Lung microvascular endothelial cell (primary cell): ENCODE data around the gene PNPLA1. TPM values are rescaled to one million over a fixed set of nuclear protein-coding genes. Genes with fewer than 3 reads are reported as not detected.
A peak's percentile ranks its signal among the peaks of the same experiment; 100 is the strongest.

ENCODE experiments used
- DNase-seq, 2 donors: peaks; one replicate each; pipeline versions ENCODE4 v3.0.0 to v3.0.0-alpha.2; 2010; ENCODE audit warnings: low read depth in 2 of 2
- total RNA-seq: library from RNA; depleted of rRNA; stranded (reverse); fragments of >200 nt; gene quantifications from 2 replicates; pipeline ENCODE4 v1.2.1, GENCODE V29; 2014

The PNPLA1 gene
- total RNA-seq, 1 donor from 2014 or later = not detected

DNA sequence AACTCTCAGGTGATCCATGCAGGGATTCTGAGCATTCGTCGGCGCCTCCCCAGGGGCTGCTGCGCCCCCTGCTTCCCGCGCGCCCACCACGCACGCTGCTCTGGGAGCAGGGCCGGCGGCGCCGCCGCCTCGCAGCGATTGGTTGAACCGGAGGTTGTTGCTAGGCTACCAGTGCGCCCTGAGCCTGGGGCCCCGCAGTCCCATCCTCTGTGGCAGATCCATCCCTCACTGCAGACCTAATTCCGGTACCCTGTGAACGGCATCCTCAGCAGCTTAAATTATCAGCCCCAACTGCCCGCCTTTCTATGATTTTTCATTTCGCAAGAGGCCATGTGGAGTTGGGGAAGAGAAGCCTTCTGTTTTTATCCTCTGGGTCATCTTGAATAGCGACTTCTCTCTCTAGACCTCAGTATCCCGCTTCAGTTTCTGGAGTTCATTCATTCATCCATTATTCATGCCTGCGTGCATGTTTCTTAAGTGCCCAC is 15.4 kb downstream of the PNPLA1 start:
- no peak for DNase-seq

DNA sequence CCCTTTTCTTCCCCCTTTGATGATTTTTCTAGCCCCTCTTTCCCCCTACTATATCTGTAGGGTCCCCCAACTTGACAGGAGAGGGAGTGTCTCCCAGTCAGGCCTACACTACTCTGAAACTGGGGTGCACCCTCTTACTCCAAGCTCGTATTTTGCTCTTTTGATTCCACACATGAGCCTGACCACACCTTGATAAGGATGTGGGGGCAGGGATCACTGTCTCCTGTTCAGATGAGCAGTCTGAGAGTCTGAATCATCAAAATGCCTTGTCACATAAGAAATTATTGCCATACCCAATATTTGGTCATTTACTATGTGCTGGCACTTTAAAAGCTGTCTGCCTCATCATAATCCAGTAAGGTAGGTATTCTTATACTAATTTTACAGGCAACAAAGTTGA is 15.9 kb downstream of the PNPLA1 start:
- no peak for DNase-seq

DNA sequence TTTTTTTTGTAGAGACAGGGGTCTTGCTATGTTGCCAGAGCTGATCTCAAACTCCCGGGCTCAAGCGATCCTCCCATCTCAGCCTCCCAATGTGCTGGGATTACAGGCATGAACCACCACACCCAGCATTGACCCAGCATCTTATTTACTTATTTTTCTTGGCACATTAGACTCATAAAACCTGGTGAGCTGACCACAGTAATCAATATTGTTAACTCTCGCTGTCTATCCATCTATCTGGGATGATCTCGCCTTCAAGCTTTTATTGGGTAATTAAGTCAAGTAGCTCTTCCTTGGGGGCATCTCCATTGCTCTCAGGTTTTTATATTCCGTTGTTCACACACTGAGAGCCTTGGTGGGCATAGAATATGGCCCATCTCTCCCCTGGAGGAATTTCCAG is 17.0 kb downstream of the PNPLA1 start:
- no peak for DNase-seq

DNA sequence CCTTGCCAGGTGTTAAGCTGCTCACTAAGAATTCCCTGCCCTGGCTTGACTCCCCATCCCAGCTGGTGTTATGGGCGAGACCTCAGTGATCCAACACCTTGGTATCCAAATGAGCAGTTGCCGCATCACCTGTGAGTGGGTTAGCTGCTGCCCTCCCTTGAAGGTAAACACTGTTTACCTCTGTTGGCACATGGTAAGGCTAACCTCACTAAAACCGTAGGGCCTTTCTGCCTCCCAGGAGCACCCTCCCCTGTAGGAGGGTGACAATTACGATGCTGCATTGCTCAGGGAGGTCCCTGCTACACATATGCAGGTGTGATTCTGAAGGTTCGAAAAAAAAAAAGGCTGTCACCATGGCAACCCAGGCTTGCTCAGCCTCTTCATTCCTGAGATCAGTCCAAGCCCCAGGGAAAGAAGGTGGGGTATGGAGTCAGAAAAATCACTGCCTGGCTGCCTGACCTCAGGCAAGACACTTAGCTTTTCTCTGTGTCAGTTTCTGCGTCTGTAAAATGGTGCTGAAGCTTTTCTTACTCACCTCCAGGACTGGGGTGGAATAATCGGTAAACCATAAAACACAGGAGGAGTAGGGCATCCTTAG is 19.5 kb downstream of the PNPLA1 start:
- DNase-seq = no peak

DNA sequence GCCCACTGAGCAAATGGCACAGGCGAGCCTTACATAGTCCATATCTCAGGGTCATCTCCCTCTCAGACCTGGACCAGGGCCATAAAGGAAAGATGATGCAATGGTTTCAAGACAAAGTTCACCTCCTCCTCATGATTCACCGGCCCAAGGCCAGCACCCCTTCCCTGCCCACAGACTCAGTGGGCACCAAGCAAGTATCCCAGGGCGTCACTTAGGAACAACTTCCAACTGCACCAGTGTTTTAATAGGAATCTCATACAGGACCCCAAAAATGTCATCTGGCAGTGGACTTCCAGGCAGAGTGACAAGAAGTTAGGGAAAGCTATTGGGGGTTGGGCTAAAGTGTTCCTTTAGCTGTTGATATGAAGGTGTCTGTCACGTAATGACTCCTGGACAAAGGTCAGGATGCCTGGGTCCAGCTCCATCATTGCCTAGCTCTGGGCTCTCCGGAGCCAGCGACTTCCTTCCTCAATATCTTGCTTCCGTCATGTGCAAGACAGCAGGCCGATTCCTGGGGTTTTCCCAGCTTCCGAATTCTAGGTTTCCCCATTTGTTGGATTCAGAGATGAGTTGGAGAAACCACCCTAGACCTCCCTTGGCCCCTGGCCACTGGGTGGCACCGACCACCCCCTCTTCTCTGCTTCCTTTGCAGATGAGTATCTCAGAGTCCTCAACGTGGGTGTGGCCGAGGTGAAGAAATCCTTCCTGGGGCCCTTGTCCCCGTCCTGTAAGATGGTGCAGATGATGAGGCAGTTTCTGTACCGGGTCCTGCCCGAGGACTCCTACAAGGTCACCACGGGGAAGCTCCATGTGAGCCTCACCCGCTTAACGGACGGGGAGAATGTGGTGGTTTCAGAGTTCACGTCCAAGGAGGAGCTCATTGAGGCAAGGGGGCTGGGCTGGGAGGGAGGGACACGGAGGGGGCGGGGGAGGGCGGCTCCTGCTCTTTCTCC is 21.1 kb downstream of the PNPLA1 start:
- peak in 1 of 2 donors; percentile 72 for DNase-seq

DNA sequence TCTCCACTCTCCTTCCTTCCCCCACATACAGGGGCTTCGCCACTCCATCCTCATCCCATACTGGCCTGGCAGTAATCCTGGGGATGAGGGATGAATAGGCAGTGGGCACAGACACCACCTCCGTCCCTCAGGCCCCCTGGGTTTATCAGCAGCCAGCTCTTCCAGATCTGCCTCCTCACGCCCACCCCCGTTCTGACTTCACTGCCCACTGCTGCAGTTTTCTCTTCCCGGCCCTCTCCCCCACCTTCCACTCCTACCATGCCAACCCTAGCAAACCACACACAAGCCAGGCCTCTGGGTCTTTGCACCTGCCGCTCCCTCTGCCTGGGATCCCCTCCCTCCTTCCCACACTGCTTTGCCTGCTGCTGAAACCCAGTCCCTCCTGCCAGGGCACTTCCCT is 22.3 kb downstream of the PNPLA1 start:
- DNase-seq = no peak

DNA sequence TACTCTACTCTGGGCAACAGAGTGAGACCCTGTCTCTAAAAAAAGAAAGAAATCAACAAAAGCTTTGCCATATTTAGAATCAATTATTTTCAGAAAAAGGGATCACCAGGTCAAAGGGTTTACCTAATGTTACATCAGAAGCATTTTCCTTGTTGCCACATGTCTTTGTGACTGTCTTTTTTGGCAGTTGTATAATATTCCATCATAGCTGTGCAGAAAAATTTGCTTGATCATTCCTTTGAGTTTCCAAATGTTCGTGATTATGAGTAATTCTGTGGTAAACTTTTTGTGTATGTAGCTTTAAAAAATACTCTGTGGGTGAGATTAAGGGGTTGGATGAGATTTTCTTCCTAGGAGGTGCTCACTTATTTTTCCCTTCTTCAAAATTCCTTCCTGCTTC is 26.4 kb downstream of the PNPLA1 start:
- no peak for DNase-seq

DNA sequence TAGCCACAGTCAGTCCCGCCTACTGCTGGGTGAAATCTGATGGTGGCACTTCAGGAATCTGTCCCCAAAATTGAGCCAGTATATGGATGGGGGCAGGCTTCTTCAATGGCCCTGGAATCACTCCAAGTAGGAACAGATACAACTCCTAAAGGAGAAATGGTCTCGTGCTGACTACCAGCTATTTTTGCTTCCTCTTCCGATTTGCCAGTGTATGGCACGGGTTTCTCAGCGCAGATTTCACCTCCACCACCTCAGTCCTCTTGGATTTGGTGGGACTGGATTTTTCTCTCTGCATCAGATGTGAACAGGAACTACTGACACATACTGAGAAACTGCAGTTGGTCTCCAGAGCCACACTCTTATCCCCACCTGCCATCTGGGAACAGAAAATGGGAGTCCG is 27.2 kb downstream of the PNPLA1 start:
- no peak for DNase-seq

DNA sequence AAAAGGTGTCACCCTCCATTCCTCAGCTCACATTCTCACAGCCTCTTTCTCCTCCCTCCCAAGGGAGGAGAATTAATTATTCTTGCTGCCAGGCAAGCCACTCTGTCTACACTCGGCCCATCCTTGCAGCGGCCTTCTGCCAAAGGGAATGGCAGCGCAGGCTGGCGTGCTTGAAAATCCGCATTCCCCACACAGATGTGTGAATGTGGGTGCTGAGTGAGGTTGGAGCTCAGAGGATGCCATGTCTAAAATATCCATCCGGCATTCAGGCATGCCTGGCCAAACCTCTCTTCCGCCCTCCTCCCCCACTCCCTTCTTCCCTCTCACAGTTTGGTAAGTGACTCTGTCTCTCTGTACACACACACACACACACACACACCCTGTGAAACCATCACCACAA is 27.7 kb downstream of the PNPLA1 start:
- DNase-seq = no peak

DNA sequence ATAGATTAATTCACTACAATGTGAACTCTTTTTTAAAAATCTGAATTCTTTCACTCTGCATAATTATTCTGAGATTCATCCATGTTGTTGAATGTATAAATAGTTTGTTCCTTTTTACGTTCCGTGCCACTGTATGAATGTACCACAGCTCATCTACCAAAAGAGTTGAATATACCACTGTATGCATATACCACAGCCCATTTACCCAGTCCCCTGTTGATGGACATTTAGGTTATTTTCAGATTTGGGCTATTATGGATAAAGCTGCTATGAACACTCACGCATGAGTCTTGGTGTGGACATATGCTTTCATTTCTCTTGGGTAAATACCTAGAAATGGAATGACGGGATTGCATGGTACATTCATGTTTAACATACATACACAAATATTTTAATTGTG is 28.2 kb downstream of the PNPLA1 start:
- no peak for DNase-seq

DNA sequence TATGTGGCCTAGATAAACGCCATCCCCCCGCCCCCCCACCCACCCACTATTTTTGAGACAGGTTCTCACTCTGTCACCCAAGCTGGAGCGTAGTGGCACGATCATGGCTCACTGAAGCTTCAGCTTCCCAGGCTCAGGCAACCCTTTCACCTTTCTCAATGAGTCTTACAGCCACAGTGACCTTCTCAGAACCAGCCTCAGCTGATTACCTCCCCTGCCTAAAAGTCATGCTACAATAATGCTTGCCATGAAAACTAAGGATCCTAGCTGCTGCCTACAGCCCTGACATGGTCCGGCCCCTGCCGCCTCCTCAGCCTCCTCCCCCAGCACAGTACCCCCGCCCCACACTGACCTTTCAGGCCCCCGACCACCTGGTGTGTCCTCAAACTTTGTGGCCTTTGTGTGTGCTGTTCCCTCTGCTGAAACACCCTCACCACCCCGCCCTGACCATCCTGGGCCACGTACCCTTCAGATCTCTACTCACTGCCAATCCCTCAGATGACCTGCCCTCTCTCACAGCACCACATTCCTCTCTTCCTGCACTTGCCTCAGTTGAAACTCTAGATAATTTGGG is 31.3 kb downstream of the PNPLA1 start:
- no peak for DNase-seq

DNA sequence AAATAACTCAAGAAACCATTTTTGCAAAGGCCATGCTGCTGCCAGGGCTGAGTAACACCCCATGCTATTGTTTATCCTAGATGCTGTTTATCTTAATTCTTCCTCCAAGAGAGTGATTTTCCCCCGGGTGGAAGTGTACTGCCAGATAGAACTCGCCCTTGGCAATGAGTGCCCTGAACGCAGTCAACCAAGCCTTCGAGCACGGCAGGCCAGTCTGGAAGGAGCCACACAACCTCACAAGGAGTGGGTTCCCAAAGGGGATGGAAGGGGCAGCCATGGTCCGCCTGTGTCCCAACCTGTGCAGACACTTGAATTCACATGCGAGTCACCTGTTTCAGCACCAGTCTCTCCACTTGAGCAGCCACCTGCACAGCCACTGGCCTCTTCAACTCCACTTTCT is 31.9 kb downstream of the PNPLA1 start:
- peak in 1 of 2 donors; percentile 45 for DNase-seq

DNA sequence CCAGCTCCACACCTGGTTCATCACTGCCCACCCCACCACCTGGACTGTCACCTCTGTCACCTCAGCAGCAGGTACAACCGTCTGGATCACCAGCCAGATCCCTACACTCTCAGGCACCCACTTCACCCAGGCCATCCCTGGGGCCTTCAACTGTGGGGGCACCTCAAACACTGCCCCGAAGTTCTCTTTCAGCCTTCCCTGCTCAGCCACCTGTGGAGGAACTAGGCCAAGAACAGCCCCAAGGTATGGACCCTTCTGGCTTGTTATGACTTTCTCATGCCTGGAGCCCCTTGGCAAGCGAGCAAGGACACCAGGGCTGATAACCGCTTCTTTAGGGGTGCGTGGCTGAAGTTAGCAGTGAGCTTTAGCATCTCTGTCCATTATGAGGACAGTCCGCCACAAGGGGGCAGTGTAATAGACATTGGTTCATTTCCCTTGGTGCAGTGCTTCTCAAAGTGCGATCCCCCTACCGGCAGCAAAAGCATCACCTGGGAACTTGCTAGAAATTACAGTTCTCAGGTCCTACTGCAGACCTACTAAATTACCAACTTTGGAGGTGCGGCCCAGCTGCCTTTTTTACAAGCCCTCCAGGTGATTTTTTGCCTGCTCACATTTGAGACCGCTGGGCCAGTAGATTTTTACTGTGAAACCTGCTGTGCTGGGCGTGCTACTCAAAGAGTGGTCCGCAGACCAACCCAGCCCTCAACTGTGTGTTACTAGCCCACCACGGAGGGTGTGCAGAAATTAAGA is 32.5 kb downstream of the PNPLA1 start:
- DNase-seq = peak; percentile 91 to 94

DNA sequence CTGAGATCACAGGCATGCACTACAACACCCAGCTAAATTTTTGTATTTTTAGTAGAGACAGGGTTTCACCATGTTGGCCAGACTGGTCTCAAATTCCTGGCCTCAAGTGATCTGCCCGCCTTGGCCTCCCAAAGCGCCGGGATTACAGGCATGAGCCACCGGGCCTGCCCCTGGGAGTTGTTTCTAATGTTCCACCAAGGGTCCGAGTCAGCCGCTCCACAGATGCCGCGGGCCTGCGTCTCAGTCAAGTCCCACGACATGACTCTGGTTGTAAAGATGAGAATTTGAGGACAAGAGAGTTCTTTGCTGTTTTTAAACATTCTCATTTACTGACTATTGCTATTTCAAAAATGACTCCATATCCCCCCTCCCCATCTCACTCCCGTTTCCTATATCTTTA is 36.0 kb downstream of the PNPLA1 start:
- no peak for DNase-seq

DNA sequence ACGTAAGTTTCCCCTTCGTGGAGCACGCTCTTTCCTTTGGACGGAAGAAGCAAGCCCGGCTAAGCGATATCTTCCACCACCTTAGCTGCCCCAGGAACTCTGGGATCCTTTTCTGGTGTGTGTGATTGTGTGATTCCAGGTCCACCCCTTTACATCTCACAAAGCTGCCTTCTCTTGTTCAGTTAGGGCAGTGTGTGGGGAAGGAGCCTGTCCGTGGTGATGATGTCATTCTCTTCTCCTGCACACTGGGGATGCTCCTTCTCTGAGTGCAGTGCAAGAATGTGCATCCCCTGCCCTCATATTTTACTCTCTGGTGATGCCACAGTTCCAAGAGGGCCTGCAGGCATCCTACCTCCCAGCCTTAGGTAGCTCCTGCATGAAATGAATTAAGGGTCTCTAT is 36.5 kb downstream of the PNPLA1 start:
- no peak for DNase-seq

DNA sequence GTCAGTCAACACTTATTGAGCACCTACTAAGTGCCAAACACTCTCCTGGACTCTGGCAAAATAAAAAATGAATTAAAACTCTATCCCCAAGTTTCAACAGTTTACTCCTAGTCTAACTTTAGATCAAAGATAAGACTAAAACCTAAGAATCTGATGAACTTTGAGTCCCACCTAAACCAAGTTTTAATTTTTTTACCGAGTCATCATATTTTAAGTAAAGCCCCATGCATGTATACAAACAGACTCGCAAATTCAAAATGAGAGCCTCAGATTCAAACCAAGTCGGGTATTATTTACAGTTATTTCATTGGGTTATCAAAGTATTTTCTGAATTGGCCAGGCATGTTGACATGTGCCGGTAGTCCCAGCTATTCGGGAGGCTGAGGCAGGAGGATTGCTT is 38.7 kb downstream of the PNPLA1 start:
- DNase-seq = no peak

DNA sequence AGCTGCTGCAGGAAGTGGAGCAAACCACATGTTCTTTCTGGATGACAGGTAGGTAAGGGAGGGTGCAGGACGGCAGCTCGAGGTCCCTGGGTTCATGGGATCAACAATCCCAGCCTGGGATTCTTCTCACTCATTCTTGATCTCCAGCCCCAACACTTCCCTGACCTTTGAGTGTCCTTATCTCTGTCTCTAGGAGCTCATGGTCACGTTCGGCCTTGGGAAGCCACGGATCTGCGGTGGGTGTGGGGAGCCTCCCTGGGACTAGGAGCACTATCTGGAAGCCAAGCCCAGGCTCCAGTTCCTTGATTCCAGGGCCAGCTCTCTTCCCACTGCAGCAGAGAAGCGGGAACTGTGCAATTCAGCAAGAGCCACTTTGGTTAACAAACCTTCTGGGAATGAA is 39.3 kb downstream of the PNPLA1 start:
- DNase-seq = no peak

DNA sequence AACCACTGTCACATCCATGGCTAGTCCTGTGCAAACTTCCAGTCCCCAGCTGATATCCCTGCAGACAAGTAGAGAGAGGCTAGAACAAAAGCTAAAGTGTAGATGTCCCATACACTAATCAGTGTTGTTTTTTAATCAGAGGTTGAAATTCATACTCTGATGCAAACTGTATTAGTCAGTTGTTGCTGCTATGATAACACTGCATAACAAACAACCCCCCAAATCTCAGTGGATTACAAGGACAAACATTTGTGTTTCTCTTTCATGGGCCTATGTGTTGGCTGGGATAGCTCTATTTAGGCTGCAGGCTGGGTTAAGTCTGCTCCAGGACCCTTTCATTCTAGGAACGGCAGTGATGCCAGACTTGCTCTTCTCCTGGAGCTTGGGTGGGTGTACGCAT is 40.0 kb downstream of the PNPLA1 start:
- DNase-seq = no peak

DNA sequence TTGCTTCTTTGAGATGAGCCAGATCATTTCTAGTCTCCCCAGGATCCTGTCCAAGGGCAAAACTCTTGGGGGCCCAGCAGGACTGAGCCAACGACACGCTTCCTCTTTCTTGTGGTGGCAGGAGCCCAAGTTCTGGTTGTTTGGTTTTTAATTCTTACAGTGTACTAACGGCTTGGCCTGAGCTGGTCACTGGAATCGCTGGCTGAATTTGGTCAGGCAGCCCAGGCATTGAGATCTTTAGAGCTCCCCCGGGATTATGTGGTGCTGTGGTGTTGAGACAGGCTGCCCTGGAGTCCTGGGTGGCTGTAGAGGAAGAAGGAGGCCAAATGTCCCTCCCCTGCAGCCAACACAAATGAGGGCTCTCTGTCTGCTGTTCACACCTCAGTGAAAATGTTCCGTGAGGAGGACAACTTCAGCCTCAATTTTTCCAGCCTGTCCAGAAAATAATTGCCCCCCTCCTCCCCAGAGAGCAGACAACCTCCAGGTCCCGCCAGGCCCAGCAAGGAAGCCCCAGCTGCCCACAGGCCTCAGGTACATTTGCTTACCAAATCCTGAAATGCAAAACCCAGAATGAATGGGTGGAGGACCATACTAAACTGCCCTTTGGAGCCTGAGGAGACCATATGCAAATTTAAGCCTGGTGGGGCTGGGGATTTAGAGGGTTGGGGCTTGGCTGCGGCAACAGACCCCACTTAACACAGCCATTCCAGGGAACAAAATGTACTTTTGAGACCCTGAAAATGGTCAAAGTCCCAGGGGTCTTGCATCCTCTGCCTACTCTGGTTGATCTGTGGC is 43.2 kb downstream of the PNPLA1 start:
- no peak for DNase-seq

DNA sequence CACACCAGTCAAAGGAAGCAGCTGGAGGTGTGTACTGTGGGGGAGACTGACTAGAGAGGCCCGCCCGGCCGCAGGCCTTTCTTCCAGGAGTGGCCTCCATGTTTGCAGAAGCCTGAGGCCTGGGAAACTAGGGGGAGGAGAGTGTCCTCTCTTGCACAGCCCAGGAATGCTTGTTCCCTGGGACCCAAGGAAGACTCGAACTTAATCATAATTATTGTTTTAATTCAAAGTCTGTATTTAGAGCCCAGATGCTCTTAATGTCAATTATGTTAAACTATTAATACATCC is 43.7 kb downstream of the PNPLA1 start:
- DNase-seq = no peak
